ENCODE data around the gene GSAP. TPM values are rescaled to one million over a fixed set of nuclear protein-coding genes. Genes with fewer than 3 reads are reported as not detected.
A peak's percentile ranks its signal among the peaks of the same experiment; 100 is the strongest.
"Not testable (repeated sequence)": the region's sequence is repeated elsewhere in the genome, so short reads cannot be mapped to it uniquely, and the experiment has no call there.

Gene GSAP, protein sequence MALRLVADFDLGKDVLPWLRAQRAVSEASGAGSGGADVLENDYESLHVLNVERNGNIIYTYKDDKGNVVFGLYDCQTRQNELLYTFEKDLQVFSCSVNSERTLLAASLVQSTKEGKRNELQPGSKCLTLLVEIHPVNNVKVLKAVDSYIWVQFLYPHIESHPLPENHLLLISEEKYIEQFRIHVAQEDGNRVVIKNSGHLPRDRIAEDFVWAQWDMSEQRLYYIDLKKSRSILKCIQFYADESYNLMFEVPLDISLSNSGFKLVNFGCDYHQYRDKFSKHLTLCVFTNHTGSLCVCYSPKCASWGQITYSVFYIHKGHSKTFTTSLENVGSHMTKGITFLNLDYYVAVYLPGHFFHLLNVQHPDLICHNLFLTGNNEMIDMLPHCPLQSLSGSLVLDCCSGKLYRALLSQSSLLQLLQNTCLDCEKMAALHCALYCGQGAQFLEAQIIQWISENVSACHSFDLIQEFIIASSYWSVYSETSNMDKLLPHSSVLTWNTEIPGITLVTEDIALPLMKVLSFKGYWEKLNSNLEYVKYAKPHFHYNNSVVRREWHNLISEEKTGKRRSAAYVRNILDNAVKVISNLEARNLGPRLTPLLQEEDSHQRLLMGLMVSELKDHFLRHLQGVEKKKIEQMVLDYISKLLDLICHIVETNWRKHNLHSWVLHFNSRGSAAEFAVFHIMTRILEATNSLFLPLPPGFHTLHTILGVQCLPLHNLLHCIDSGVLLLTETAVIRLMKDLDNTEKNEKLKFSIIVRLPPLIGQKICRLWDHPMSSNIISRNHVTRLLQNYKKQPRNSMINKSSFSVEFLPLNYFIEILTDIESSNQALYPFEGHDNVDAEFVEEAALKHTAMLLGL
- 7.3 TPM for total RNA-seq
- long read RNA-seq, partial matches to known transcripts = 1 of 4 reads
- long read RNA-seq, other reads (novel, unspliced or antisense) = 1 of 4 reads

GRCh38 chr7:77415823-77416620 lies at the start of gene GSAP:
Gene GSAP, minus strand, starts transcription at chr7:77416349. Its CDS starts 28 bp downstream, at chr7:77416321.
- intact Hi-C loops (cut with DNase I) = loop anchor here (5.0 kb wide), 1 partner anchor 121 kb away; the partner anchor contains the start of gene PTPN12
- peak; percentile 81 for DNase-seq (ENCODE audit: missing footprints)
- ATAC-seq = peak; percentile 87

- intact Hi-C loops (cut with DNase I) = no loop called here
- ATAC-seq (no peak), DNase-seq (ENCODE audit: missing footprints) (no peak)
Measured at GRCh38 chr7:77465256-77465655, 49.1 kb upstream of the GSAP start.

- no peak for ATAC-seq
- intact Hi-C loops (cut with DNase I) = no loop called here
- DNase-seq (ENCODE audit: missing footprints) = no peak
Measured at GRCh38 chr7:77464589-77464988, 48.4 kb upstream of the GSAP start.

DNA sequence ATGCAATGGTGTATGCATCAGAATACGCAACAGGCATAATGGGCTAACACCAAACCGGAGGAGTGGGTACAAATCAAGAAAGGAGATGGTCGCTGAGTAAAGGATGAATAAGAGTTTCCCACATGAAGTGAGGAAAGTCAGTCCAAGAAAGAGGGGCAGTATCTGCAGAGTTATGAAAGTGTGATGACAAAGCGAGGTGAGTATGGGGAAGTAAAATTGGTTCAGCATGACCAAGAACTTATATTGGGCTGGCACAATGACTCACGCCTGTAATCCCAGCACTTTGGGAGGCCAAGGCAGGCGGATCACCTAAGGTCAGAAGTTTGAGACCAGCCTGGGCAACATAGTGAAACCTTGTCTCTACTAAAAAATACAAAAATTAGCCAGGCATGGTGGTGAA lies 47.5 kb upstream of the GSAP start:
- intact Hi-C loops (cut with DNase I); DNase-seq (ENCODE audit: missing footprints); ATAC-seq: not testable (repeated sequence)

DNA sequence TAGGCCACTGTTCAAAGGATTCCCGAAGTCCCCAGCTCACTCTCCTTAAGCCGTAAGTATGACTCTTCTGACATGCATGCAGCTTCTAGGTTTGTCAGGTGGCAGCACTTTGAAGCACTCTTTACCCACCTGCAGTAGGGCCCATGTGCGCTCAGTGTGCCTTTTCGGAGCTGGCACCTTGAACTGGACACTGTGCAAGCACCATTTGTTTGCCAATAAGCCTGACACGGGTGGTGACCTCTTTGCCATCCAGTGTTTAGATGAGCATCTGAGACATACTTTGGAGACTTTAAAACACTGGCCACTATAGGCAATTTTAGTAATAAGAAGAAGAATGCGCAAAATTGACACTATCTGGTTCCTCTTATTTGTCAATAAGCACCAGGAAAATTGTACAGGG lies 45.7 kb upstream of the GSAP start:
- DNase-seq (ENCODE audit: missing footprints) (no peak), ATAC-seq (no peak)
- intact Hi-C loops (cut with DNase I) = no loop called here

DNA sequence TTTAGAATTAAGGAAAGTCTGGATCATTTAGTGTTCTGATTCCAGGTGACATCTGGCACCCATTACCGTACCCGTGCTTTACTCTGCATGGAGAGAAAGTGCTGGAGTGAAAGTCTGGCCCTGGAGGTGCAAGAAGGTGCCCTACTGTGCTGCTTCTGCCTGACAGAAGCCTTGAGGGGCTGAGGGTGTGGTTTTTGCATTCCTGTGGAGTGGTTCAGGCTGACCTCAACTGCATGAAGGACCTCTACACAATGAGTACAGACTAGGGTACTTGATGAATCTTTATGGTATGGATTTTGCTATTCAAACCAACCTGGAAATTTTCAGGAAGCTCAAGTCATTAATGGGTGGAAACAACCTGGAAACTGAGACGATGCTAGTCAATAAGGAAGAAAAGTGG lies 45.1 kb upstream of the GSAP start:
- DNase-seq (ENCODE audit: missing footprints) = no peak
- intact Hi-C loops (cut with DNase I) = no loop called here
- ATAC-seq = no peak

DNA sequence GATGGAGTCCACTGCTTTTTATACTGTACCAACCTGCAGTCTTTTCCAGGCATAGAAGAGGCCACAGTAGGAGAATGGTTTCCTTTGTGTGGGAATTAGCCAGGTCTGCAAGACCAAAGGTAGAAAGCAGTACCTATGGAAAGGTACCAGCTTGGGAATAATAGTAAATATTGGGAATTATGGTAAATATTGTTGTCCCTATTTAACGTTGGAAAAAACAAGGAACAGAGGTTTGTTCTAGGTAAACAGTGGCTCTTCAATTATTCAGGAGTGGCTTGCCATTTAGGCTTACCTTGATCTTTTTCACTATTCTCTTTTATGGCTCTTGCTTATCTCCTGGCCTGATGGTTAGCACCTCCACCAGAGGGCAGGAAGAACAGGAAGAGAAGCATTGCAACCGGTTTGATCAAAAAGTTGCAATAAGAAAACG lies 43.9 kb upstream of the GSAP start:
- intact Hi-C loops (cut with DNase I) = no loop called here
- ATAC-seq (no peak), DNase-seq (ENCODE audit: missing footprints) (no peak)

DNA sequence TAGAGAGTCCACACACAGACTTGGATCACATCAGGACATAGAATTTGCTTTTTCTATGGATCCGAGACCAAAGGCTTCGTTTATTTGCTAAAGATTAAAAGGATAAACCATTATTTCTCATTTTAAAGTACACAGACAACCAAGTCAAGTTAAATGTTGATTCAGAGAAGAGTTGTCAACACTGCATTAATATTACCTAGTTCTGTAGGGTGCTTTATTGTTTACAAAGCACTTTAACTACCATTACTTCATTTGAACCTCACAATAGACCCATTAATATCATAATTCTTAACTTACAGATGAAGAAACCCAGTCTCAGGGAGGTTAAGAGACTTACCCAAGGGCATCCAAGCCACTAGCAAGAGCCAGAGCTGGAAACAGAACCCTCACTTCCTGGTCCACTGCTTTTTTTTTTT lies 43.2 kb upstream of the GSAP start:
- ATAC-seq = no peak
- no peak for DNase-seq (ENCODE audit: missing footprints)
- intact Hi-C loops (cut with DNase I) = no loop called here

DNA sequence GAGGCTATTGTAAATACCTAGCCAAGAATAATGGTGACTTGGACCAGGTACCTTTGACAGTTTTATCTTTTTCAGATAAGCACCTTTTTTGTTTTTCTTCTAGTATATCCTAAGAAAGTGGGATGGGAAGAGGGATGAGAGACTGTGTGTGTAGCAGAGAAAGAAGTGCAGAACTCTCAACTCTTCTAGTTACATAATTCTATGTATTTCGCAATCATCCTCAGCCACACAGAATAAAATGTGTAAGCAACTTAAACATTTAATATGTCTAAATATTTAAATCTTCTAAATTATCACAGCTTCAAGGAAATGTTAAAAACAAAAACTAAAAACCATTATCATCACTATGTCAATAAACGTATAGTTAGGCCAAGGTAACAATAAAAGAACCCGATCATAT lies 42.6 kb upstream of the GSAP start:
- ATAC-seq (no peak), DNase-seq (ENCODE audit: missing footprints) (no peak)
- intact Hi-C loops (cut with DNase I) = no loop called here

DNA sequence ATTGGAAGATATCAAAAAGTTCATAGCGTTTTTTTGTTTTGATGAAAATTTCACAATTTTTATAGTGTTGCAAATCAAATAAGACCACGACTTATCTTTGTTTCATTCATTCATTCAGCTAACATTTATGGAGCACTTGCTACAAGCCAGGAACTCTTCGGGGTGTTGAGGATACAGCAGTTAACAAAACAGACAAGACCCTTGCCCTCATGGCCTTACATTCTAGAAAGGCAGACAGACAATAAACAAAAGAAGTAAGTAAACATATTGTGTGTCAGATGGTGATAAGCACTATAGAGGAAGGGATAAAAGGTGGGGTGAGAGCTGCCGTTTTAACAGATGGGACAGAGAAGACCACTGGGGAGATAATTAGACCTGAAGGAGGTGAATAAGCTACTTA lies 41.6 kb upstream of the GSAP start:
- intact Hi-C loops (cut with DNase I) = no loop called here
- ATAC-seq (no peak), DNase-seq (ENCODE audit: missing footprints) (no peak)

GRCh38 chr7:77456696-77457095 lies 40.5 kb upstream of the GSAP start:
- intact Hi-C loops (cut with DNase I) = no loop called here
- ATAC-seq = no peak
- no peak for DNase-seq (ENCODE audit: missing footprints)

DNA sequence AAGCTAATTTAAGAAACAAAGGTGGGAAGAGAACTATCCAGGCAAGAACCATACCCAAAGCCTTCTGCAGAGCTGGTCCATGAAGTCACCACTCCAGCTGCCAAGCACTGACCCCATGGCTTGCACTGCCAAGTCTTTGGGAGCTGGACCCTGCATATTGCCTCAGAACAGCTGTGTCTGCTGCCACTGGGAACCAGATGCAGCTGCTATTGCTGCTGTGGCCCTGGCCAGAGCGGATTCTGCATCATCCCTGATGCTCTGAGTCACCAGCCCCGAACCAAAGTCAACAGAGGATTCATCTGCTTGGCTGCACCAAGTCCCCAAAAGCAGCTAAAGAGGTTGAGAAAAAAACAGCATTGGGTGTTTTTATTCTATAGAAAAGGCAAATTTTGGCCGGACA lies 39.2 kb upstream of the GSAP start:
- DNase-seq (ENCODE audit: missing footprints) (peak; percentile 65), ATAC-seq (peak; percentile 79)
- intact Hi-C loops (cut with DNase I) = no loop called here

DNA sequence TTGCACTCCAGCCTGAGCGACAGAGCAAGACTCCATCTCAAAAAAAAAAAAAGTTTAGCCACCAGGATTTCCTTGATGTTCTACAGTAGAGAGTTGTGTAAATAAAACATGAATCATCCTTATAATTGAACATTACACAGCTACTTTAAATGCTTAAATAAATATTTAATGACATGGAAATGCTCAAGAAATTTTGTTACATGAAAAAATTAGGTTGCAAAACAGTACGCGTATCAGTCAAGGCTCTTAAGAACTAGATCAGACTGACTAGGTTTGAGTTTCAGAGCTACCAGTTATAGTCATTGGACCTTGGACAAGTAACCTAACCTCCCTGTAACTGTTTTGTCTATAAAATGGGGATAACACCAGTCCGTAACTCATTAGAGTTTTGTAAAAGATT lies 38.7 kb upstream of the GSAP start:
- ATAC-seq (no peak), DNase-seq (ENCODE audit: missing footprints) (no peak)
- intact Hi-C loops (cut with DNase I) = loop anchor here (5.0 kb wide), 1 partner anchor 82 kb away; the partner anchor contains the start of gene PTPN12

DNA sequence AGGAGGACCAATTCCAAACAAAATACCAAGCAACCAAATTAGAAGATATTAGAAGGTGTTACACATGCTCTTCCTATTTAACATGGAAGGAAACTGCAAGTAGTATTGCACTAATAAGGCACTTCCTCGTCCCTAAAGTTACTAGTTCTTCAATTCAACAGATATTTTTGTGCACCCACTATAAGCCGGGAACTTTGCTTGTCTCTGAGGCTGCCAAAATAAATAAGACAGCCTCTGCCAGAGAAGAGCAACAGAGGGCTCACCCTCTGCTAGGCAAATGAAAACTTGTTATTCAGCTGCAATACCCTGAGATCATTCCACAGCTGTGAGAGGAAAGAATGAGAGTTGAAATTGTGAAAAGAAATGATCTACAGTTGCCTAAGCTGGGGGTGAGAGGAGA lies 37.4 kb upstream of the GSAP start:
- DNase-seq (ENCODE audit: missing footprints) (no peak), ATAC-seq (peak; percentile 83)
- intact Hi-C loops (cut with DNase I) = loop anchor here (5.0 kb wide), 1 partner anchor 84 kb away; the partner anchor contains the start of gene PTPN12

GRCh38 chr7:77451950-77452349 lies 35.8 kb upstream of the GSAP start:
- not testable (repeated sequence) for ATAC-seq; DNase-seq (ENCODE audit: missing footprints)
- intact Hi-C loops (cut with DNase I) = loop anchor here (5.0 kb wide), 1 partner anchor 85 kb away; the partner anchor contains the start of gene PTPN12

GRCh38 chr7:77450613-77451012 lies 34.5 kb upstream of the GSAP start:
- no peak for DNase-seq (ENCODE audit: missing footprints)
- no peak for ATAC-seq
- intact Hi-C loops (cut with DNase I) = loop anchor here (5.0 kb wide), 1 partner anchor 87 kb away; the partner anchor contains the start of gene PTPN12

DNA sequence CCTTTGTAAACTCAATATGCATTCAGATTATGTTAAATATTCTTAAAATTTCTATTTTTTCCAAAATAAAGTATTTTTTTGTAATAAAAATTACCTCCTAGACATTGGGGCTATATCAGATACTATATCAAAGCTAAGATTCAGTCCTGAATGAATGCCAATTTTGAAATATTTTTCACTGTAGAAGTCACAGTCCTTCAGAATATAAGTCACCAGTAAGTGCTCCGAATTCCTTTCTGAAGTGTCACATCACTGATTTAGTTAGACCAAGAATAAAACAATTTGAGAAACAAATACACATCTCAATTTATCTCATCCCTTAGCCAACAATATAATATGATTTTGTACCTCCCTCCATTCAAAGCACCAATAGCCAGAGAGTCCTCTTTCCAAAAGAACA lies 33.9 kb upstream of the GSAP start:
- DNase-seq (ENCODE audit: missing footprints) = no peak
- intact Hi-C loops (cut with DNase I) = loop anchor here (5.0 kb wide), 1 partner anchor 87 kb away; the partner anchor contains the start of gene PTPN12
- no peak for ATAC-seq

GRCh38 chr7:77447616-77448015 lies 31.5 kb upstream of the GSAP start:
- no peak for DNase-seq (ENCODE audit: missing footprints)
- ATAC-seq = no peak
- intact Hi-C loops (cut with DNase I) = no loop called here

DNA sequence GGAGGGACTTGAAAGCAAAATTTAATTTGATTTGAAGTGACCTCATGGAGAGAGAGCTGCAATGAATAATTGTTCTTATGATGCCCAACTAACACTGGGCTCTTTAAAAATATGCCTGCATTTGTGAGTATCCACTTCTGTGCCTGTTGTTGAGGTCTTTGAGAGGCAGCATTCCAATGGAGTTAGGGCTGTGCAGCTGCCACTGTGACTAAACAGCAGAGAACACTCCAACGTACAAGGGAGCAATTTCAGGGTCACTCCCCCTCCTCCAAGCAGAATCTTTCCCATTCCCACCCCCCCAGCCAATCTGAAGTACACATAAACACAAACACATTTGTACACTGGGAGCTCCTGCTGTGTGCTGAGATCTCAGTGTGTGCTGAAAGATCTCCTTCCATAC lies 28.0 kb upstream of the GSAP start:
- intact Hi-C loops (cut with DNase I) = no loop called here
- ATAC-seq = no peak
- no peak for DNase-seq (ENCODE audit: missing footprints)

Measured in Right ventricle myocardium inferior (tissue), 1 donor.